Measurements from ENCODE around the gene GATA2. TPM values are rescaled to one million over a fixed set of nuclear protein-coding genes. Genes with fewer than 3 reads are reported as not detected.

GATA2 gene
- total RNA-seq, 1 donor from 2014 or later, result 60.4 TPM

DNA sequence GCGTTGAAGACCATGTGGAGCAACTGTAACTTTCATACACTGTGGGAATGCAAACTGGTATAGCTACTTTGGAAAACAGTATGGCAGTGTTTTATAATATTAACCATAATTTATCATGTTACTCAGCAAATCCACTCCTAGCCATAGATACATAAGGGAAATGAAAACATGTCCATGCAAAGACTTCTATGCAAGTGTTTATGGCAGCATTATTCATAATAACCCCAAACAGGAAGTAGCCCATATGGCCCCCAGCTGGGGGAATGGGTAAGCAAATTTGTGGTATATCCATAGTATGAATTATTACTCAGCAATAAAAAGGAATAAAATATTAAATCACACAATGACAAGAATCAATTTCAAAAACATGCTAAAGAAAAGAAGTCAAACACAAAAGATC is 23.0 kb upstream of the GATA2 start:
- H3K27me3 Mint-ChIP-seq (ENCODE audit: low read depth), result peaks cover 2% of the 10 kb centered on the region
- TF ChIP-seq, protein P1, sequence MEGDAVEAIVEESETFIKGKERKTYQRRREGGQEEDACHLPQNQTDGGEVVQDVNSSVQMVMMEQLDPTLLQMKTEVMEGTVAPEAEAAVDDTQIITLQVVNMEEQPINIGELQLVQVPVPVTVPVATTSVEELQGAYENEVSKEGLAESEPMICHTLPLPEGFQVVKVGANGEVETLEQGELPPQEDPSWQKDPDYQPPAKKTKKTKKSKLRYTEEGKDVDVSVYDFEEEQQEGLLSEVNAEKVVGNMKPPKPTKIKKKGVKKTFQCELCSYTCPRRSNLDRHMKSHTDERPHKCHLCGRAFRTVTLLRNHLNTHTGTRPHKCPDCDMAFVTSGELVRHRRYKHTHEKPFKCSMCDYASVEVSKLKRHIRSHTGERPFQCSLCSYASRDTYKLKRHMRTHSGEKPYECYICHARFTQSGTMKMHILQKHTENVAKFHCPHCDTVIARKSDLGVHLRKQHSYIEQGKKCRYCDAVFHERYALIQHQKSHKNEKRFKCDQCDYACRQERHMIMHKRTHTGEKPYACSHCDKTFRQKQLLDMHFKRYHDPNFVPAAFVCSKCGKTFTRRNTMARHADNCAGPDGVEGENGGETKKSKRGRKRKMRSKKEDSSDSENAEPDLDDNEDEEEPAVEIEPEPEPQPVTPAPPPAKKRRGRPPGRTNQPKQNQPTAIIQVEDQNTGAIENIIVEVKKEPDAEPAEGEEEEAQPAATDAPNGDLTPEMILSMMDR (IDR thresholded peaks at IDR 0.05; ENCODE audit: unreplicated experiment), result no peak
- peaks cover 23% of the 10 kb centered on the region for H3K36me3 Mint-ChIP-seq
- no peak for DNase-seq (ENCODE audit: low spot score in 2 of 2, unreplicated experiment in 2 of 2)
- H3K4me1 Mint-ChIP-seq, result peaks cover 10% of the 10 kb centered on the region
- no peak overlapping the region for H3K27ac Mint-ChIP-seq
- H3K9me3 Mint-ChIP-seq, result peaks cover 29% of the 10 kb centered on the region
- H3K4me3 Mint-ChIP-seq, result no peak overlapping the region

DNA sequence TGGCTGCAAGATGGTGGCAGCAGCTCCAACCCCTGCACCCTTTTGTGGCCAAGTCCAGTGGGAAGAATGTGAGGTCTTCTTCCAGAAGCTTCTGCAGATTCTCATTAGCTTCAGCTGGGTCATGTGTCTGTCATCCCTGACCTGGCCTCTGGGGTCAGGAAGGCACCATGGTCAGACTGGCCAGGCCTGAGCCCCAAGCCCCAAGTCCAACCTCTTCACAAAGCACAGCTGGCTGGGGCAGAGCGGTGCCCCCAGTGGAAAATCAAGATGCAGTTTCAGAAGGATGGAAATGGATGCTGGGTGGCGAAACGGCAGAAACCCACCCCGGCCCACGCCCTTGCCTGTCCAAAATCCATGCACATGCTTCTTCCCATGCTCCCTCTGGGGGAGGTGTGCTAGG is 15.9 kb upstream of the GATA2 start:
- TF ChIP-seq, protein P1 (IDR thresholded peaks at IDR 0.05; ENCODE audit: unreplicated experiment), result no peak
- DNase-seq (ENCODE audit: low spot score in 2 of 2, unreplicated experiment in 2 of 2), result no peak
- Mint-ChIP-seq H3K9me3 (peaks cover 21% of the 10 kb centered on the region), H3K4me1 (no peaks in the 10 kb centered on the region), H3K36me3 (peaks cover 16% of the 10 kb centered on the region), H3K4me3 (no peak overlapping the region), H3K27ac (no peak overlapping the region), H3K27me3 (ENCODE audit: low read depth) (no peaks in the 10 kb centered on the region)

DNA sequence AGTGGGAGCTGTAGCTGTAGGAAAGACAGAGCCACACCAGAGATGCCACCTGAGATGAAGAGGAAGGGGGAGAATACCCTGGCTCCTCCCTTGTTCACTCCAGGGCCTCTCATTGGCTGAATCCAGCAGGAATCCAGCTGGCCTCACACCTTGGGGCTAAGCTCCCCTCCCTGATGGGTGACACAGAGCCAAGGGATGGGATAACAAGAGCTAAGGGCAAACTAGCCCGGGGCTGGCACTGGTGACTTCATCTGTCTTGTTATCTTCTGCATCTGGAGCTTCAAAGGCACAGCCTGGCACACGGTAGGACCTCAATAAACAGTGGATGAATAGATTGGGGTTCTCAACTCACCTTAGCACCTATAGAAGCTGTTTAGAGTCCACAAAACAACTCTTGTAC is 13.8 kb upstream of the GATA2 start:
- Mint-ChIP-seq H3K27ac (no peak overlapping the region), H3K27me3 (ENCODE audit: low read depth) (no peaks in the 10 kb centered on the region), H3K36me3 (peaks cover 30% of the 10 kb centered on the region), H3K9me3 (peaks cover 19% of the 10 kb centered on the region), H3K4me1 (no peaks in the 10 kb centered on the region), H3K4me3 (no peak overlapping the region)
- TF ChIP-seq, protein P1 (IDR thresholded peaks at IDR 0.05; ENCODE audit: unreplicated experiment), result no peak
- no peak for DNase-seq (ENCODE audit: low spot score in 2 of 2, unreplicated experiment in 2 of 2)

DNA sequence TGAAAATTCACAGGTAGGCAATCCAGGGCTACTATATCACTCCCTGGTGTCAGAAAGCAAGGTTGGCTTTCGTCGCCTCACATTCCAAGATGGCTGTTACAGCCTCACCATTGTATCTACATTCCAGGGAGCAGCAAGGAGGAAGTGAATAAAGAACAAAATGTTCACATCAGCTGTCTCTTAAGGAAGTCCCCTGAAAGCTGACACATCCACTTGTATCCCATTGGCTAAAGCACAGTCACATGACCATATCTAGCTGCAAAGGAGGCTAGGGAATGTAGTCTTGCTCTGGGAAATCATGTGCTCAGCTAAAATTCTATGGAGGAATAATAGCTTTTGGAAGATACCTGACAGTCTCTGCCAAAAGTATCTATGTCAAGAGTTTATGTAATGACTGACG is 12.8 kb upstream of the GATA2 start:
- DNase-seq (ENCODE audit: low spot score in 2 of 2, unreplicated experiment in 2 of 2), result no peak
- no peaks in the 10 kb centered on the region for H3K27me3 Mint-ChIP-seq (ENCODE audit: low read depth)
- H3K27ac Mint-ChIP-seq, result no peak overlapping the region
- no peak overlapping the region for H3K4me3 Mint-ChIP-seq
- H3K4me1 Mint-ChIP-seq, result no peaks in the 10 kb centered on the region
- TF ChIP-seq, protein P1 (IDR thresholded peaks at IDR 0.05; ENCODE audit: unreplicated experiment), result no peak
- H3K9me3 Mint-ChIP-seq, result peaks cover 19% of the 10 kb centered on the region
- peaks cover 38% of the 10 kb centered on the region for H3K36me3 Mint-ChIP-seq

DNA sequence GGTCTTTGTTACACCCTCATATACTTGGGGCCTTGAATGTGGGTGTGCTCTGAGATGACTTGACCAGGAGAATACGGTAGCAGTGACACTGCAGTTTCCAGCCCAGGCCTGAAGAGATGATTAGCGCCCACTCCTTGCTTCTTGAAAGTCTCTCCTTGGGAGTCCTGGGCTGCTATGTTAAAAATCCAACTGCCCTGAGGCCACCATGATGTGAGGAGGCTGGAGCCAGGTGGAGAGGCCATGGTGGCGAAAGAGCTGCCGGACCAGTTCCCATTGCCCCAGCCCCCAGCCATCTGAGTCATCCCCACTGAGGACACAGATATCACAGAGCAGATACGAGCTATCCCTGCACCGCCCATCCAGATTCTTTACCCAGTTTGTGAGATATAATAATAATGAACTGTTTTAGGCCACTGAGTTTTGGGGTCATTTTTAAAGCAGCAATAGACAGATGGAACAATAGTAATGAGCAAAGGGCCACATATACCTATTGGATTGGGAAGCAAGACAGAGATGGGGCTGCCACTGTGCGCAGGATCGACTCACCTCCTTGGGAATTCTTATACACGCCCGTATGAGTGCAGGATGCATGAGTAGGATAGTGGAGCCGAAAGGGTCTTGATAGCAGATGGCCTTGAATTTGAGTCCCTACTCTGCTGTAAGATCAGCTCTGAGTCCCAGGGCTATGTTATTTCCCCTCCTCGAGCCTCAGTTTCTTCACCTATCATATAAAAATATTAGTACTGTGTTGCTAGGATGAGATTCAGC is 12.1 kb upstream of the GATA2 start:
- Mint-ChIP-seq H3K4me1 (no peaks in the 10 kb centered on the region), H3K9me3 (peaks cover 19% of the 10 kb centered on the region), H3K36me3 (peaks cover 42% of the 10 kb centered on the region), H3K27me3 (ENCODE audit: low read depth) (no peaks in the 10 kb centered on the region), H3K4me3 (no peak overlapping the region), H3K27ac (no peak overlapping the region)
- no peak for DNase-seq (ENCODE audit: low spot score in 2 of 2, unreplicated experiment in 2 of 2)
- TF ChIP-seq, protein P1 (IDR thresholded peaks at IDR 0.05; ENCODE audit: unreplicated experiment), result no peak

All from mesothelial cell of epicardium (in vitro differentiated cells).